Activated naive CD8-positive, alpha-beta T cell treated with anti-CD3 and anti-CD28 coated beads for 36 hours (primary cell): ENCODE measurements around the gene MASP2. TPM values are rescaled to one million over a fixed set of nuclear protein-coding genes. Genes with fewer than 3 reads are reported as not detected.
"Not testable (repeated sequence)": the region's sequence is repeated elsewhere in the genome, so short reads cannot be mapped to it uniquely, and the experiment has no call there.

Experiments
- DNase-seq: peaks from one replicate; pipeline ENCODE4 v3.0.0; 2021
- H3K27ac Mint-ChIP-seq: one replicate; pipeline ENCODE4 v1.8.0; 2022; ENCODE audit warnings: mild to moderate bottlenecking, moderate library complexity, mixed read lengths
- H3K27me3 Mint-ChIP-seq: one replicate; pipeline ENCODE4 v1.8.0; 2022; ENCODE audit warnings: mild to moderate bottlenecking, mixed read lengths
- H3K36me3 Mint-ChIP-seq: one replicate; pipeline ENCODE4 v1.8.0; 2021; ENCODE audit warnings: mild to moderate bottlenecking, mixed read lengths
- H3K4me1 Mint-ChIP-seq: one replicate; pipeline ENCODE4 v1.8.0; 2021; ENCODE audit warnings: mixed read lengths
- H3K4me3 Mint-ChIP-seq: one replicate; pipeline ENCODE4 v1.8.0; 2022; ENCODE audit warnings: mild to moderate bottlenecking, moderate library complexity, mixed read lengths
- H3K9me3 Mint-ChIP-seq: one replicate; pipeline ENCODE4 v1.8.0; 2022; ENCODE audit warnings: mixed read lengths
- total RNA-seq, 2 experiments: library from RNA; stranded (reverse); gene quantifications; one replicate each; pipeline ENCODE4 v1.2.3, GENCODE V29; 2021

MASP2 gene
- total RNA-seq, 2 experiments from 2014 or later: 0.25 TPM; not detected in 1

- Mint-ChIP-seq H3K27ac (no peak overlapping the region), H3K9me3 (no peaks in the 10 kb centered on the region)
- DNase-seq: no peak
Measured at GRCh38 chr1:11031624-11032262, 15.3 kb downstream of the MASP2 start.

GRCh38 chr1:11030865-11031264 lies 16.2 kb downstream of the MASP2 start:
- H3K9me3 Mint-ChIP-seq: no peaks in the 10 kb centered on the region
- no peak overlapping the region for H3K27ac Mint-ChIP-seq
- H3K4me3 Mint-ChIP-seq: no peak overlapping the region
- no peaks in the 10 kb centered on the region for H3K27me3 Mint-ChIP-seq
- peaks cover 4% of the 10 kb centered on the region for H3K36me3 Mint-ChIP-seq
- DNase-seq: no peak
- peaks cover 6% of the 10 kb centered on the region for H3K4me1 Mint-ChIP-seq

More at GRCh38 chr1:11031624-11032262, 15.3 kb downstream of the MASP2 start:
- Mint-ChIP-seq H3K27me3 (no peaks in the 10 kb centered on the region), H3K4me1 (peaks cover 2% of the 10 kb centered on the region), H3K4me3 (no peak overlapping the region), H3K36me3 (no peaks in the 10 kb centered on the region)

- Mint-ChIP-seq H3K27ac (peak overlapping the region; percentile 62), H3K4me1 (peaks cover 15% of the 10 kb centered on the region), H3K27me3 (no peaks in the 10 kb centered on the region), H3K4me3 (no peak overlapping the region), H3K36me3 (peaks cover 13% of the 10 kb centered on the region), H3K9me3 (no peaks in the 10 kb centered on the region)
- DNase-seq: no peak
Measured at GRCh38 chr1:11028018-11028417, 19.0 kb downstream of the MASP2 start.

GRCh38 chr1:11027316-11027715 lies 19.7 kb downstream of the MASP2 start:
- Mint-ChIP-seq H3K27ac (no peak overlapping the region), H3K4me1 (peaks cover 17% of the 10 kb centered on the region), H3K4me3 (no peak overlapping the region), H3K36me3 (peaks cover 17% of the 10 kb centered on the region), H3K27me3 (no peaks in the 10 kb centered on the region), H3K9me3 (no peaks in the 10 kb centered on the region)
- no peak for DNase-seq

DNA sequence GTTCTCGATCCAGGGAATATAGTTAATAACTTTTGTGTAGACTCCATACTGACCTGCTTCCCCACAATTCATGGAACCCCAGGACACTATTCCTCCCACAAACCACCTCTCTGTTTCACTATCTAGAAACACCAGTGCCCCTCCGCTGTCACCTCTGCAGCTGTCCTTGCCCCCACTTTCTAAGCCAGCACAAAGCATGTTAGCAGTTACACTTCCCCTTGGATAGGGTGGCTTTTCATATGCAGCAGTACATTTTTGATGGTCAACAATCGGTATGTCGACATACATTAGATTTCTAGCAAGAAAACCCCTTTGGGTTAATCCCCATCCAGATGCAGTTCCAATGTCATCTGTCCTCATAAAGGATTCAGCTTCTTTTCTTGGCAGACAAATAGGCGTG lies 20.1 kb downstream of the MASP2 start:
- Mint-ChIP-seq H3K36me3 (peaks cover 21% of the 10 kb centered on the region), H3K4me1 (peaks cover 21% of the 10 kb centered on the region), H3K27ac (peak overlapping the region; percentile 25), H3K9me3 (no peaks in the 10 kb centered on the region), H3K4me3 (no peak overlapping the region), H3K27me3 (no peaks in the 10 kb centered on the region)
- no peak for DNase-seq

- Mint-ChIP-seq H3K4me1 (peaks cover 22% of the 10 kb centered on the region), H3K27me3 (no peaks in the 10 kb centered on the region), H3K9me3 (no peaks in the 10 kb centered on the region), H3K27ac (peak overlapping the region; percentile 42), H3K36me3 (peaks cover 26% of the 10 kb centered on the region), H3K4me3 (no peak overlapping the region)
- DNase-seq: no peak
Measured at GRCh38 chr1:11026052-11026451, 21.0 kb downstream of the MASP2 start.

DNA sequence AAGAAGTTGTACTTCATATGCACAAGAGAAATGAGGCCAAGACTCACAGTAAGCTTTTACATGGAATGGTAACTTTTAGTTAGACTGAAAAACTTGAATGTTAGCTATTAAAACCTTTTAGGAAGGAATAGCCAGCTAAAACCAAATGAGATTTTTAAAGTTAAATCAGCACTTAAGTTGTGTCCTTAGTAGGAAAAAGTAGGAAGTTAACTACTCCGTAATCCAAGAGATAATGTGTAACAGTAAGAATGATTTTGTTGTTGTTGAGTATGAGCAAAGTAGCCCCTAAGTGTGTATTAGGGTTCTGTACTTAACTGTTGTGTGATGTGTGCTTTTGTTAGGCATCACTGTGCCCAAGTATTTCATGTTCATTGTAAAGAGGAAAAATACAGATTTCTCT lies 21.4 kb downstream of the MASP2 start:
- no peaks in the 10 kb centered on the region for H3K9me3 Mint-ChIP-seq
- H3K4me3 Mint-ChIP-seq: no peak overlapping the region
- peak overlapping the region; percentile 31 for H3K27ac Mint-ChIP-seq
- H3K27me3 Mint-ChIP-seq: no peaks in the 10 kb centered on the region
- peaks cover 26% of the 10 kb centered on the region for H3K36me3 Mint-ChIP-seq
- DNase-seq: no peak
- H3K4me1 Mint-ChIP-seq: peaks cover 22% of the 10 kb centered on the region

DNA sequence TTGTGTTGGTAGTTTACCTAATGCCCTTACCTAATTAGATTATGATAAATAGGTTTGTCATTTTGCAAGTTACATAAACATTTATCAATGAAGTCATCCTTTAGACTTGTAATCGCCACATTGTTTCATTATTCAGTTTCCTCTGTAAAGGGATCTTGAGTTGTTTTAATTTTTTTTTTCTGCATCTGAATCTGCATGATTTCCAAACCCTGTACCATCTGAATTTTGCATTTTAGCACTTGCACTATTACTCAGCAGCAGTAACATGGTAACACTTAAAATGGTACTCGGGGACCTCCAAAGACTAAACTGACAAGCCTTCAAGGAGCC lies 22.2 kb downstream of the MASP2 start:
- peaks cover 30% of the 10 kb centered on the region for H3K36me3 Mint-ChIP-seq
- H3K4me3 Mint-ChIP-seq: no peak overlapping the region
- no peaks in the 10 kb centered on the region for H3K9me3 Mint-ChIP-seq
- peaks cover 22% of the 10 kb centered on the region for H3K4me1 Mint-ChIP-seq
- no peaks in the 10 kb centered on the region for H3K27me3 Mint-ChIP-seq
- H3K27ac Mint-ChIP-seq: peak overlapping the region; percentile 63
- no peak for DNase-seq

- Mint-ChIP-seq H3K36me3 (peaks cover 30% of the 10 kb centered on the region), H3K27me3 (no peaks in the 10 kb centered on the region), H3K9me3 (no peaks in the 10 kb centered on the region), H3K27ac (no peak overlapping the region), H3K4me3 (no peak overlapping the region), H3K4me1 (peaks cover 22% of the 10 kb centered on the region)
- no peak for DNase-seq
Measured at GRCh38 chr1:11024154-11024873, 22.7 kb downstream of the MASP2 start.

DNA sequence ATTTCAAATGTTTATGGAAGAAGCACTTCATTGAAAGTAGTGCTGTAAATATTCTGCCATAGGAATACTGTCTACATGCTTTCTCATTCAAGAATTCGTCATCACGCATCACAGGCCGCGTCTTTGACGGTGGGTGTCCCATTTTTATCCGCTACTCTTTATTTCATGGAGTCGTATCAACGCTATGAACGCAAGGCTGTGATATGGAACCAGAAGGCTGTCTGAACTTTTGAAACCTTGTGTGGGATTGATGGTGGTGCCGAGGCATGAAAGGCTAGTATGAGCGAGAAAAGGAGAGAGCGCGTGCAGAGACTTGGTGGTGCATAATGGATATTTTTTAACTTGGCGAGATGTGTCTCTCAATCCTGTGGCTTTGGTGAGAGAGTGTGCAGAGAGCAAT lies 23.8 kb downstream of the MASP2 start:
- H3K27ac Mint-ChIP-seq: no peak overlapping the region
- no peak overlapping the region for H3K4me3 Mint-ChIP-seq
- H3K27me3 Mint-ChIP-seq: no peaks in the 10 kb centered on the region
- no peaks in the 10 kb centered on the region for H3K9me3 Mint-ChIP-seq
- H3K36me3 Mint-ChIP-seq: peaks cover 32% of the 10 kb centered on the region
- DNase-seq: no peak
- H3K4me1 Mint-ChIP-seq: peaks cover 25% of the 10 kb centered on the region

DNA sequence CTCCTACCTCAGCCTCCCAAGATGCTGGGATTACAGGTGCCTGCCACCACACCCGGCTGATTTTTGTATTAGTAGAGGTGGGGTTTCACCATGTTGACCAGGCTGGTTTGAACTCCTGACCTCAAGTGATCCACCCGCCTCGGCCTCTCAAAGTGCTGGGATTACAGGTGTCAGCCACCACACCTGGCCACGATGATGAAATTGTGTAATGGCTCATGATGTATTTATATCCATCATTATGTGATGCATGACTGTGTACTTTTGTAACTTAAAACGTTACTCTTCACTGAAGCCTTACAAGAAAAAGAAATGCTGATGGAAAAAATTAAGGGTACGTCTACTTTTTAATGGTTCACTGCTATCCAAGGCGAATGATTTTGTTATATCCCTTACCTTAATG lies 27.1 kb downstream of the MASP2 start:
- DNase-seq: no peak
- Mint-ChIP-seq H3K4me3 (no peak overlapping the region), H3K9me3 (no peaks in the 10 kb centered on the region), H3K4me1 (peaks cover 27% of the 10 kb centered on the region), H3K36me3 (peaks cover 33% of the 10 kb centered on the region), H3K27me3 (no peaks in the 10 kb centered on the region), H3K27ac (no peak overlapping the region)

- not testable (repeated sequence) for H3K9me3 Mint-ChIP-seq, DNase-seq, H3K4me3 Mint-ChIP-seq, H3K27me3 Mint-ChIP-seq, H3K27ac Mint-ChIP-seq
- Mint-ChIP-seq H3K36me3 (peaks cover 37% of the 10 kb centered on the region), H3K4me1 (peaks cover 25% of the 10 kb centered on the region)
Measured at GRCh38 chr1:11019358-11019757, 27.7 kb downstream of the MASP2 start.

DNA sequence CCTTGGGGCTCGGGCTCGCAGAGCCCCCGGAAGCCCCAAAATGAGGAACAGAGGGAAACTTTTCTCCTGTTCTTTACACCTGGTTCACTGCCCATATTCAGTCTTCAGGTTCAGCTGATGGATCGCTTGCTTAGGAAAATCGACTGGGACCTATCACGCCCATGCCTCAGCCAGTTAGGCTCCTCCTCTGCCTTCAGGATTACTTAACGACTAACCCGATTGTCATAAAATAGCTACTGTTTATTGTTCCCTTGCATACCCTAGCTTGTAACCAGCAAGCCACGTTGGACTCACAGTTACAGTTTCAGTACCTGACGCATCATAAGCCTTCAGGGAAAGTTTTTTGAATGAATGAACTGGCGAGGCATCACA lies 33.9 kb downstream of the MASP2 start:
- Mint-ChIP-seq H3K36me3 (peaks cover 24% of the 10 kb centered on the region), H3K4me1 (peaks cover 22% of the 10 kb centered on the region), H3K4me3 (peak overlapping the region; percentile 92), H3K27me3 (no peaks in the 10 kb centered on the region), H3K27ac (peak overlapping the region; percentile 99), H3K9me3 (no peaks in the 10 kb centered on the region)
- DNase-seq: no peak

- peak; percentile 91 for DNase-seq
- peak within 1 kb of the TSS; percentile 92 for H3K4me3 Mint-ChIP-seq
- no peaks in the 10 kb centered on the region for H3K27me3 Mint-ChIP-seq
- peaks cover 24% of the 10 kb centered on the region for H3K36me3 Mint-ChIP-seq
- no peaks in the 10 kb centered on the region for H3K9me3 Mint-ChIP-seq
- H3K27ac Mint-ChIP-seq: peak within 1 kb of the TSS; percentile 99
- H3K4me1 Mint-ChIP-seq: peaks cover 22% of the 10 kb centered on the region
Measured at GRCh38 chr1:11012260-11013159, 34.5 kb downstream of the MASP2 start, which contains the start of gene TARDBP. Gene TARDBP, plus strand, starts transcription at chr1:11012654. Its CDS starts 1,074 bp downstream, at chr1:11013728.

- H3K9me3 Mint-ChIP-seq: peaks cover 9% of the 10 kb centered on the region
- H3K36me3 Mint-ChIP-seq: peaks cover 5% of the 10 kb centered on the region
- no peaks in the 10 kb centered on the region for H3K27me3 Mint-ChIP-seq
- no peak overlapping the region for H3K27ac Mint-ChIP-seq
- no peak for DNase-seq
- H3K4me1 Mint-ChIP-seq: no peaks in the 10 kb centered on the region
- no peak overlapping the region for H3K4me3 Mint-ChIP-seq
Measured at GRCh38 chr1:11000526-11000925, 46.5 kb downstream of the MASP2 start.
